K562 (cell line): ENCODE measurements around the gene DARS1. TPM values are rescaled to one million over a fixed set of nuclear protein-coding genes. Genes with fewer than 3 reads are reported as not detected.

Experiments used
- ATAC-seq: fragments of 200-7000 bp; cut with Tn5 transposase; 3 replicates; pipeline ENCODE4 v1.9.1; 2020; ENCODE audit warnings: moderate library complexity
- BruUV-seq: library from RNA; stranded (reverse); fragments of 400-500 nt; replicated peaks from 2 replicates; lab custom pipeline; 2021; lab: Mats Ljungman, UMichigan
- CTCF ChIA-PET: fragments of 300-600 bp; formaldehyde crosslinking; extraction: SDS; loops from one replicate; lab custom pipeline; 2021; ENCODE audit warnings: low intra/inter-chr PET ratio; lab: Yijun Ruan, JAX
- POLR2A ChIA-PET: fragments of 300-600, 350-650 bp; sonication (Branson Sonifier 250); formaldehyde crosslinking; extraction: SDS; loops from one replicate; lab custom pipeline; 2021; ENCODE audit warnings: antibody characterized with exemption, inconsistent platforms; lab: Yijun Ruan, JAX
- DNase-seq, 4 experiments: peaks; one replicate each; pipeline versions ENCODE4 v3.0.0 to v3.0.0-alpha.2; 2011 to 2018; ENCODE audit warnings: low spot score in 3 of 4, mixed read lengths in 3 of 4; ENCODE audit errors: extremely low read depth in 1 of 4
- FAIRE-seq: peaks from 2 replicates; lab custom pipeline; 2011; peaks lifted over from hg19 to GRCh38; lab: Jason Lieb, UNC
- H2AFZ ChIP-seq: 2 replicates; pipeline ENCODE4 v1.6.0; 2011; ENCODE audit warnings: low read depth, low read length, control low read depth, inconsistent platforms
- H3K27ac ChIP-seq: fragments of 200-600 bp; 3 replicates; pipeline ENCODE4 v1.8.0; 2011; ENCODE audit warnings: low read depth, mild to moderate bottlenecking, control low read depth, inconsistent platforms, low read length, moderate library complexity, mixed read lengths; ENCODE audit errors: extremely low read depth
- H3K27me3 ChIP-seq, 2 experiments: fragments of 300-600 bp in 1 of 2; 2 replicates in 1 of 2; 3 replicates in 1 of 2; pipeline versions ENCODE4 v1.6.0 to v1.8.0; 2011; ENCODE audit warnings: inconsistent platforms in 2 of 2, low read length in 2 of 2, mild to moderate bottlenecking in 1 of 2, mixed read lengths in 1 of 2, moderate library complexity in 1 of 2; ENCODE audit not compliant: control insufficient read depth in 2 of 2, insufficient read depth in 2 of 2
- H3K36me3 ChIP-seq: fragments of 300-600 bp; 3 replicates; pipeline ENCODE4 v1.8.0; 2011; ENCODE audit warnings: mild to moderate bottlenecking, low read length, inconsistent platforms; ENCODE audit not compliant: control insufficient read depth, insufficient read depth
- H3K4me1 ChIP-seq, 2 experiments: fragments of 200-600 bp in 1 of 2; replicated peaks in 1 of 2; 2 replicates in 1 of 2; 3 replicates in 1 of 2; pipeline versions ENCODE4 v1.5.1 to v1.8.0; 2011; ENCODE audit warnings: inconsistent platforms in 2 of 2, low read length in 2 of 2, mild to moderate bottlenecking in 1 of 2, mixed read lengths in 1 of 2, moderate library complexity in 1 of 2; ENCODE audit not compliant: control insufficient read depth in 2 of 2, insufficient read depth in 2 of 2
- H3K4me2 ChIP-seq: 2 replicates; pipeline ENCODE4 v1.6.1; 2011; ENCODE audit warnings: low read length, control low read depth, inconsistent platforms, mixed read lengths; ENCODE audit not compliant: insufficient read depth
- H3K4me3 ChIP-seq: fragments of 200-600 bp; sonication (generic), shearing (Covaris generic); 2 replicates; pipeline ENCODE4 v1.5.1; 2016; ENCODE audit warnings: control low read depth, inconsistent platforms
- H3K79me2 ChIP-seq: fragments of 200-600 bp; 3 replicates; pipeline ENCODE4 v1.8.0; 2011; ENCODE audit warnings: low read length, inconsistent platforms; ENCODE audit not compliant: control insufficient read depth, insufficient read depth
- H3K9ac ChIP-seq, 2 experiments: 2 replicates each; pipeline versions ENCODE4 v1.6.0 to v1.6.1; 2011; ENCODE audit warnings: low read depth in 2 of 2, low read length in 2 of 2, control low read depth in 1 of 2, inconsistent platforms in 1 of 2, mild to moderate bottlenecking in 1 of 2, mixed read lengths in 1 of 2; ENCODE audit not compliant: insufficient read depth in 1 of 2
- H3K9me1 ChIP-seq: one replicate; pipeline ENCODE4 v1.6.0; 2011; ENCODE audit warnings: inconsistent platforms, mild to moderate bottlenecking, low read length, moderate library complexity; ENCODE audit not compliant: control insufficient read depth, insufficient read depth
- H3K9me3 ChIP-seq: replicated peaks from 2 replicates; pipeline ENCODE4 v1.5.1; 2011; ENCODE audit warnings: low read depth, low read length, inconsistent platforms; ENCODE audit not compliant: control insufficient read depth, insufficient read depth
- H4K20me1 ChIP-seq: replicated peaks from 2 replicates; pipeline ENCODE4 v1.6.1; 2011; ENCODE audit warnings: low read length, inconsistent platforms, mixed read lengths; ENCODE audit not compliant: control insufficient read depth, insufficient read depth
- COPS2 ChIP-seq: fragments of 450-650 bp; conservative IDR thresholded peaks from 2 replicates; pipeline ENCODE4 v1.6.1; 2016; ENCODE audit warnings: mild to moderate bottlenecking, moderate library complexity
- MTF1 ChIP-seq: fragments of 250-450 bp; sonication (Bioruptor Pico); IDR thresholded peaks from 2 replicates; pipeline ENCODE4 v1.9.0; 2021; ENCODE audit warnings: moderate library complexity, mild to moderate bottlenecking, inconsistent platforms, borderline replicate concordance
- POLR2H ChIP-seq: IDR thresholded peaks from 2 replicates; pipeline ENCODE4 v1.6.1; 2016; ENCODE audit warnings: missing genetic modification characterization, low read depth, mild to moderate bottlenecking, control low read depth, missing compliant biosample characterization, moderate library complexity
- SAP30 ChIP-seq: fragments of 200-600 bp; sonication (generic); IDR thresholded peaks from 2 replicates; pipeline ENCODE4 v1.6.1; 2012; ENCODE audit warnings: borderline replicate concordance, low read depth, mild to moderate bottlenecking, moderate library complexity, low read length, control low read depth, inconsistent platforms; ENCODE audit not compliant: insufficient read depth, poor library complexity, severe bottlenecking
- TARDBP ChIP-seq: fragments of 450-650 bp; IDR thresholded peaks from 2 replicates; pipeline ENCODE4 v1.6.1; 2016
- WGBS: fragments of 100-300 bp; shearing (Covaris generic); methylation state at CpG from one replicate; pipeline ENCODE4 v1.1.6; 2016; ENCODE audit warnings: low coverage, mixed read lengths; ENCODE audit not compliant: insufficient coverage; ENCODE audit errors: missing lambda C conversion rate; 5-methylcytosine and 5-hydroxymethylcytosine counted together
- in situ Hi-C: fragments of 300-500 bp; cut with MboI; formaldehyde crosslinking; loops from 4 replicates; pipeline ENCODE4 v1.15.0; 2018; ENCODE audit warnings: inconsistent platforms, mixed read lengths
- intact Hi-C: fragments of 100-400 bp; cut with micrococcal nuclease; formaldehyde crosslinking; loops from 2 replicates; pipeline ENCODE4 v1.14.2; 2022
- polyA plus RNA-seq, 8 experiments: library from polyadenylated mRNA; depleted of rRNA in 4 of 8; stranded (reverse) in 5 of 8; unstranded in 3 of 8; fragments of >200 nt; fragmentation: Nextera tagmentation in 2 of 8; fragmentation: Illumina TruSeq in 1 of 8; extraction: Ambion mirVana in 2 of 8; extraction: Trizol in 1 of 8; gene quantifications; 2 replicates each; pipeline versions ENCODE4 v1.2.1 to v1.2.3, GENCODE V29; 2011 to 2014; ENCODE audit warnings: inconsistent platforms in 1 of 8, missing spikeins in 1 of 8
- total RNA-seq, 7 experiments: library from RNA; depleted of rRNA in 6 of 7; stranded (reverse); fragments of >200 nt in 6 of 7; fragmentation: Illumina TruSeq in 2 of 7; extraction: Trizol in 2 of 7; gene quantifications; 2 replicates each; pipeline versions ENCODE4 v1.2.1 to v1.2.3, GENCODE V29; 2011 to 2021; ENCODE audit warnings: low replicate concordance in 1 of 7
- TF ChIP-seq, protein P1 (sequence below): sonication (generic); formaldehyde crosslinking; IDR thresholded peaks from 2 replicates; pipeline ENCODE4 v1.8.0; 2022; ENCODE audit warnings: mild to moderate bottlenecking, missing genetic modification reagents
- TF ChIP-seq, protein P2 (sequence below), 2 experiments: fragments of 450-650 bp in 1 of 2; sonication (generic) in 1 of 2; formaldehyde crosslinking in 1 of 2; IDR thresholded peaks; 2 replicates each; pipeline versions ENCODE4 v1.7.1 to v1.9.0; 2016 to 2022; ENCODE audit warnings: inconsistent platforms in 1 of 2, mild to moderate bottlenecking in 1 of 2, missing genetic modification reagents in 1 of 2

The DARS1 gene
- total and polyA plus RNA-seq, 9 of the 15 experiments (the other 6 are each of a cell fraction or from before 2014, with no cell fraction given): 91.5 to 239 (median 98.0) TPM

DNA sequence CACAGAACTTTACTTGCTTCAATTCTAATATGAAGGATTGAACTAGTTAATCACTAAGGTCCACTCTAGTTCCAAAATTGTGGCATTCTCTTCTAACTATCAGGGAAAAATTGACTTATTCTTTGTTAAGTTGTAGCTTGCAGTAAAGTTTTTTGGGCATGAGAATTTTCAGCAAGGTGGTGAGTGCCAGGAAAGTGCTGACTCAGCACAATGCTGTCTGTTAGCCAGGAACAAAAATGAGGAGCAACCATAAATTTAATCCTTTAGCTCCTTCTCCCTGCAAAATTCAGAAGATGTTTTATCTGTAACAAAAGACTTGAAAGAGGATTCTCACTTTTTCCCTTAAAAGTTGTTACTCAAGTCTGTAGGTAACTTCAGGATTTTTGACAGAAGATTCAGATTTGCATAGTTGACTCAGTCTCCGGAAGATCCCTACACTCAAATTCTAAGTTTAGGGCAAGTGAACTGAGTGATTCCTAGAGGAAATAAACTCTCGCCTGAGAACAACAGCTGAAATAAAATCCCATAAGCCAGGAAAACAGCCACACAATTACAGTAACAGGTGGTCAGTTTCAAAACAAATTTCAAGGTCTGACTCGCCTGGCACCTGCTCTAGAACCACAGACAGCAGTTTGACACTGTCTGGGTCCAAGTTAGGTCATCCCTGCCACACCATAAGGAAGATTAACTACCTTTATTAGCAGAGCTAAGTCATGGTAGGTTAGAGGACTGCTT, 20.2 kb upstream of the DARS1 start (continued):
- TF ChIP-seq POLR2H (no peak), SAP30 (no peak), MTF1 (no peak), COPS2 (no peak)
- TF ChIP-seq, protein P1, sequence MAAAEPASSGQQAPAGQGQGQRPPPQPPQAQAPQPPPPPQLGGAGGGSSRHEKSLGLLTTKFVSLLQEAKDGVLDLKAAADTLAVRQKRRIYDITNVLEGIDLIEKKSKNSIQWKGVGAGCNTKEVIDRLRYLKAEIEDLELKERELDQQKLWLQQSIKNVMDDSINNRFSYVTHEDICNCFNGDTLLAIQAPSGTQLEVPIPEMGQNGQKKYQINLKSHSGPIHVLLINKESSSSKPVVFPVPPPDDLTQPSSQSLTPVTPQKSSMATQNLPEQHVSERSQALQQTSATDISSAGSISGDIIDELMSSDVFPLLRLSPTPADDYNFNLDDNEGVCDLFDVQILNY (CRISPR knock-in tag): no peak

DNA sequence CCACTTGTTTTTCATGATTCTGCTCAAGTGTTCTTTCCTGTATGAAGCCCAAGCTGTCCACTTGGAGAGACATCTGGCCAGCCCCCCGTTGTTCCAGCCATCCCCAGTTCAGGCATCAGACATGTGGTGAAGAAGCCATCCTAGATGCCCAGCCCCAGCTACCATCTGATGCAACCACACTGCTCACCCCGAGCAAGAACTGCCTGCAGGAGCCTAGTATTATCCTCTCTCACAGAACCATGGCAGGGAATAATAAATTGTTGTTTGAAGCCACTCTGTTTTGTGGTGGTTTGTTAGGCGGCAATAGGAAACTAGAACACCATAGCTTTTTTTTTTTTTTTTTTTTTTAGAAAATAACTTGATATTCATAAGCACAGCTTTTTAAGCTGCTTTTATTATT, 19.5 kb upstream of the DARS1 start:
- Histone ChIP-seq H3K36me3 (no peaks in the 10 kb centered on the region), H3K4me1 (no peaks in the 10 kb centered on the region), H3K4me2 (no peak overlapping the region), H4K20me1 (no peaks in the 10 kb centered on the region; the same call in 1 of the 2 replicates), H3K4me3 (no peak overlapping the region), H3K79me2 (no peaks in the 10 kb centered on the region), H2AFZ (no peak overlapping the region), H3K9me1 (no peaks in the 10 kb centered on the region), H3K27ac (no peak overlapping the region), H3K9me3 (no peaks in the 10 kb centered on the region), H3K27me3 (peaks cover 4 to 30% of the 10 kb centered on the region in 2 experiments), H3K9ac (no peak overlapping the region)
- BruUV-seq: no TSS peak
- ATAC-seq (no peak), DNase-seq (no peak), FAIRE-seq (no peak)
- ChIA-PET CTCF (no interaction called here), POLR2A (interaction anchor here (0.5 kb wide), 1 partner anchor 262 kb away, joined by 3 read pairs; no protein-coding TSS in a partner anchor)
- WGBS: 8% methylated on average over 3 of the region's 3 CpGs
- in situ Hi-C loops (no loop called here), intact Hi-C loops (no loop called here)
- no peak for TF ChIP-seq TARDBP
- no peak for TF ChIP-seq SAP30
- TF ChIP-seq, protein P2, sequence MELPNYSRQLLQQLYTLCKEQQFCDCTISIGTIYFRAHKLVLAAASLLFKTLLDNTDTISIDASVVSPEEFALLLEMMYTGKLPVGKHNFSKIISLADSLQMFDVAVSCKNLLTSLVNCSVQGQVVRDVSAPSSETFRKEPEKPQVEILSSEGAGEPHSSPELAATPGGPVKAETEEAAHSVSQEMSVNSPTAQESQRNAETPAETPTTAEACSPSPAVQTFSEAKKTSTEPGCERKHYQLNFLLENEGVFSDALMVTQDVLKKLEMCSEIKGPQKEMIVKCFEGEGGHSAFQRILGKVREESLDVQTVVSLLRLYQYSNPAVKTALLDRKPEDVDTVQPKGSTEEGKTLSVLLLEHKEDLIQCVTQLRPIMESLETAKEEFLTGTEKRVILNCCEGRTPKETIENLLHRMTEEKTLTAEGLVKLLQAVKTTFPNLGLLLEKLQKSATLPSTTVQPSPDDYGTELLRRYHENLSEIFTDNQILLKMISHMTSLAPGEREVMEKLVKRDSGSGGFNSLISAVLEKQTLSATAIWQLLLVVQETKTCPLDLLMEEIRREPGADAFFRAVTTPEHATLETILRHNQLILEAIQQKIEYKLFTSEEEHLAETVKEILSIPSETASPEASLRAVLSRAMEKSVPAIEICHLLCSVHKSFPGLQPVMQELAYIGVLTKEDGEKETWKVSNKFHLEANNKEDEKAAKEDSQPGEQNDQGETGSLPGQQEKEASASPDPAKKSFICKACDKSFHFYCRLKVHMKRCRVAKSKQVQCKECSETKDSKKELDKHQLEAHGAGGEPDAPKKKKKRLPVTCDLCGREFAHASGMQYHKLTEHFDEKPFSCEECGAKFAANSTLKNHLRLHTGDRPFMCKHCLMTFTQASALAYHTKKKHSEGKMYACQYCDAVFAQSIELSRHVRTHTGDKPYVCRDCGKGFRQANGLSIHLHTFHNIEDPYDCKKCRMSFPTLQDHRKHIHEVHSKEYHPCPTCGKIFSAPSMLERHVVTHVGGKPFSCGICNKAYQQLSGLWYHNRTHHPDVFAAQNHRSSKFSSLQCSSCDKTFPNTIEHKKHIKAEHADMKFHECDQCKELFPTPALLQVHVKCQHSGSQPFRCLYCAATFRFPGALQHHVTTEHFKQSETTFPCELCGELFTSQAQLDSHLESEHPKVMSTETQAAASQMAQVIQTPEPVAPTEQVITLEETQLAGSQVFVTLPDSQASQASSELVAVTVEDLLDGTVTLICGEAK (IDR thresholded peaks at IDR 0.05): no peak
- TF ChIP-seq, protein P2 (CRISPR knock-in tag; IDR thresholded peaks at IDR 0.05): no peak
